Prostate gland (tissue), 2 donors: ENCODE measurements around the gene STX16.

ENCODE experiments used
- CTCF ChIP-seq, 4 experiments: fragments of 200-600 bp in 2 of 4; fragments of 450-650 bp in 2 of 4; sonication (generic) in 2 of 4; IDR thresholded peaks; 1 replicate in 3 of 4; 2 replicates in 1 of 4; pipeline ENCODE4 v1.5.1; 2016 to 2019; ENCODE audit warnings: antibody characterized with exemption in 4 of 4, mild to moderate bottlenecking in 2 of 4, moderate library complexity in 2 of 4
- POLR2AphosphoS5 ChIP-seq: sonication (generic); formaldehyde crosslinking; IDR thresholded peaks from one replicate; pipeline ENCODE4 v1.6.1; 2017; ENCODE audit warnings: antibody characterized with exemption

GRCh38 chr20:58609026-58609425 is 42.1 kb upstream of the STX16 start:
- TF ChIP-seq CTCF (IDR thresholded peaks at IDR 0.05) (no peak), POLR2AphosphoS5 (no peak)
